Keratinocyte (primary cell): ENCODE results near the gene CAND2. TPM values are rescaled to one million over a fixed set of nuclear protein-coding genes. Genes with fewer than 3 reads are reported as not detected.
A peak's percentile ranks its signal among the peaks of the same experiment; 100 is the strongest.

Source experiments
- DNase-seq: peaks from one replicate; pipeline ENCODE4 v3.0.0-alpha.2; 2011; ENCODE audit warnings: low read depth, missing footprints, low spot score
- FAIRE-seq: peaks from 2 replicates; lab custom pipeline; 2011; peaks lifted over from hg19 to GRCh38; lab: Jason Lieb, UNC
- H2AFZ ChIP-seq: 2 replicates; pipeline ENCODE4 v1.6.0; 2012; ENCODE audit warnings: low read length, control low read depth, inconsistent platforms; ENCODE audit not compliant: control insufficient read depth
- H3K27ac ChIP-seq: 2 replicates; pipeline ENCODE4 v1.5.1; 2011; ENCODE audit warnings: low read length; ENCODE audit not compliant: control insufficient read depth, insufficient read depth
- H3K27me3 ChIP-seq: 3 replicates; pipeline ENCODE4 v1.6.0; 2011; ENCODE audit warnings: low read length; ENCODE audit not compliant: control insufficient read depth, insufficient read depth; ENCODE audit errors: extremely low read depth
- H3K36me3 ChIP-seq, 2 experiments: 2 replicates in 1 of 2; 3 replicates in 1 of 2; pipeline ENCODE4 v1.5.1; 2011; ENCODE audit warnings: low read length in 2 of 2, mild to moderate bottlenecking in 1 of 2; ENCODE audit not compliant: control insufficient read depth in 2 of 2, insufficient read depth in 2 of 2; ENCODE audit errors: extremely low read depth in 1 of 2
- H3K4me1 ChIP-seq: 3 replicates; pipeline ENCODE4 v1.5.1; 2011; ENCODE audit warnings: low read length; ENCODE audit not compliant: control insufficient read depth, insufficient read depth; ENCODE audit errors: extremely low read depth
- H3K4me2 ChIP-seq: 3 replicates; pipeline ENCODE4 v1.6.0; 2011; ENCODE audit warnings: low read depth, low read length; ENCODE audit not compliant: control insufficient read depth, insufficient read depth; ENCODE audit errors: extremely low read depth
- H3K4me3 ChIP-seq, 3 experiments: fragments of 200-600 bp in 1 of 3; sonication (generic) in 1 of 3; 2 replicates in 2 of 3; 3 replicates in 1 of 3; pipeline ENCODE4 v1.5.1; 2011 to 2016; ENCODE audit warnings: low read length in 3 of 3, mild to moderate bottlenecking in 3 of 3, control low read depth in 2 of 3, inconsistent platforms in 1 of 3, low read depth in 1 of 3, mixed read lengths in 1 of 3, mixed run types in 1 of 3, moderate library complexity in 1 of 3; ENCODE audit not compliant: control insufficient read depth in 2 of 3, insufficient read depth in 2 of 3; ENCODE audit errors: extremely low read depth in 1 of 3
- H3K79me2 ChIP-seq: 2 replicates; pipeline ENCODE4 v1.6.0; 2012; ENCODE audit warnings: low read length; ENCODE audit not compliant: control insufficient read depth, insufficient read depth
- H3K9ac ChIP-seq: 3 replicates; pipeline ENCODE4 v1.6.0; 2011; ENCODE audit warnings: low read length; ENCODE audit not compliant: control insufficient read depth, insufficient read depth; ENCODE audit errors: extremely low read depth
- H3K9me1 ChIP-seq: 3 replicates; pipeline ENCODE4 v1.6.0; 2011; ENCODE audit warnings: low read length; ENCODE audit not compliant: control insufficient read depth, insufficient read depth; ENCODE audit errors: extremely low read depth
- H3K9me3 ChIP-seq: 2 replicates; pipeline ENCODE4 v1.5.1; 2012; ENCODE audit warnings: low read depth, low read length; ENCODE audit not compliant: control insufficient read depth
- H4K20me1 ChIP-seq: 3 replicates; pipeline ENCODE4 v1.6.0; 2011; ENCODE audit warnings: low read length; ENCODE audit not compliant: control insufficient read depth, insufficient read depth; ENCODE audit errors: extremely low read depth
- CTCF ChIP-seq, 3 experiments: IDR thresholded peaks in 1 of 3; conservative IDR thresholded peaks in 1 of 3; optimal IDR thresholded peaks in 1 of 3; 2 replicates in 2 of 3; 3 replicates in 1 of 3; pipeline versions ENCODE3 to v1.5.1; 2011; ENCODE audit warnings: low read length in 3 of 3, mild to moderate bottlenecking in 3 of 3, moderate library complexity in 2 of 3, control low read depth in 1 of 3, inconsistent platforms in 1 of 3; ENCODE audit not compliant: insufficient read depth in 2 of 3; ENCODE audit errors: extremely low read depth in 1 of 3
- EZH2 ChIP-seq: IDR thresholded peaks from one replicate; pipeline ENCODE4 v1.6.1; 2012; ENCODE audit warnings: inconsistent platforms, mild to moderate bottlenecking, low read length, moderate library complexity
- dilution Hi-C: fragments of 300-500 bp; cut with MboI; formaldehyde crosslinking; loops from one replicate; pipeline ENCODE4 v1.7.0; 2020; ENCODE audit warnings: low sequenced_read_pairs; ENCODE audit not compliant: extremely low pct_ligation_motif_present
- polyA plus RNA-seq, 5 experiments: library from polyadenylated mRNA; depleted of rRNA in 3 of 5; stranded (reverse) in 3 of 5; stranded (forward) in 1 of 5; unstranded in 1 of 5; fragments of >200 nt; gene quantifications; 1 replicate in 1 of 5; 2 replicates in 3 of 5; 3 replicates in 1 of 5; pipeline versions ENCODE4 v1.2.1 to v1.2.3, GENCODE V29; 2011 to 2012; ENCODE audit warnings: missing spikeins in 2 of 5, low read depth in 1 of 5, low replicate concordance in 1 of 5

CAND2 gene
- polyA plus RNA-seq, 1 donor (not counting 4 experiments of a cell fraction or from before 2014, with no cell fraction given), result 0.05 TPM

GRCh38 chr3:12758025-12758781 is 38.3 kb upstream of the CAND2 start:
- H3K4me3 ChIP-seq, result peak overlapping the region; percentile 87 to 95 (median 90)

GRCh38 chr3:12759097-12759679 is 37.3 kb upstream of the CAND2 start, which contains the start of gene TMEM40:
TMEM40 (minus strand) TSS chr3:12759259; CDS start chr3:12749832, 9,427 bp downstream.
- peak; percentile 97 for FAIRE-seq
- H3K27me3 ChIP-seq, result no peaks in the 10 kb centered on the region
- no peak within 1 kb of the TSS for H2AFZ ChIP-seq
- no peaks in the 10 kb centered on the region for H3K9me3 ChIP-seq
- H3K36me3 ChIP-seq, result peaks cover 0 to 17% of the 10 kb centered on the region in 2 experiments
- H3K27ac ChIP-seq, result peak within 1 kb of the TSS; percentile 79
- peak within 1 kb of the TSS; percentile 77 for H3K9ac ChIP-seq
- H3K4me1 ChIP-seq, result peaks cover 53% of the 10 kb centered on the region
- peak; percentile 100 for DNase-seq
- peak in 1 of 3 experiments; percentile 3 for TF ChIP-seq CTCF (optimal IDR thresholded peaks at IDR 0.05 in 1 of 3, IDR thresholded peaks at IDR 0.05 in 1 of 3, conservative IDR thresholded peaks at IDR 0.05 in 1 of 3; ENCODE audit: extremely low read depth in 1 of 3, insufficient read depth in 2 of 3, low read length in 3 of 3)
- TF ChIP-seq EZH2, result no peak
- H4K20me1 ChIP-seq, result peaks cover 15% of the 10 kb centered on the region
- peaks cover 48% of the 10 kb centered on the region for H3K79me2 ChIP-seq
- dilution Hi-C loops, result no loop called here
- peak within 1 kb of the TSS; percentile 87 to 95 (median 90) for H3K4me3 ChIP-seq
- H3K4me2 ChIP-seq, result peak within 1 kb of the TSS; percentile 97
- H3K9me1 ChIP-seq, result peaks cover 5% of the 10 kb centered on the region

More at GRCh38 chr3:12758025-12758781, 38.3 kb upstream of the CAND2 start:
- Histone ChIP-seq H3K36me3 (peaks cover 0 to 25% of the 10 kb centered on the region in 2 experiments), H3K27me3 (no peaks in the 10 kb centered on the region), H3K9me3 (no peaks in the 10 kb centered on the region), H3K9ac (peak overlapping the region; percentile 77), H3K4me1 (peaks cover 55% of the 10 kb centered on the region), H3K27ac (peak overlapping the region; percentile 79), H3K4me2 (peak overlapping the region; percentile 97), H2AFZ (no peak overlapping the region), H3K79me2 (peaks cover 57% of the 10 kb centered on the region), H4K20me1 (peaks cover 17% of the 10 kb centered on the region), H3K9me1 (peaks cover 8% of the 10 kb centered on the region)
- FAIRE-seq (peak; percentile 53), DNase-seq (no peak)
- TF ChIP-seq EZH2, result no peak
- TF ChIP-seq CTCF (optimal IDR thresholded peaks at IDR 0.05 in 1 of 3, IDR thresholded peaks at IDR 0.05 in 1 of 3, conservative IDR thresholded peaks at IDR 0.05 in 1 of 3; ENCODE audit: extremely low read depth in 1 of 3, insufficient read depth in 2 of 3, low read length in 3 of 3), result no peak
- dilution Hi-C loops, result no loop called here
